ENCODE data around the gene WDR83.
A peak's percentile ranks its signal among the peaks of the same experiment; 100 is the strongest.
"Not testable (repeated sequence)": the region's sequence is repeated elsewhere in the genome, so short reads cannot be mapped to it uniquely, and the experiment has no call there.

The WDR83 gene

DNA sequence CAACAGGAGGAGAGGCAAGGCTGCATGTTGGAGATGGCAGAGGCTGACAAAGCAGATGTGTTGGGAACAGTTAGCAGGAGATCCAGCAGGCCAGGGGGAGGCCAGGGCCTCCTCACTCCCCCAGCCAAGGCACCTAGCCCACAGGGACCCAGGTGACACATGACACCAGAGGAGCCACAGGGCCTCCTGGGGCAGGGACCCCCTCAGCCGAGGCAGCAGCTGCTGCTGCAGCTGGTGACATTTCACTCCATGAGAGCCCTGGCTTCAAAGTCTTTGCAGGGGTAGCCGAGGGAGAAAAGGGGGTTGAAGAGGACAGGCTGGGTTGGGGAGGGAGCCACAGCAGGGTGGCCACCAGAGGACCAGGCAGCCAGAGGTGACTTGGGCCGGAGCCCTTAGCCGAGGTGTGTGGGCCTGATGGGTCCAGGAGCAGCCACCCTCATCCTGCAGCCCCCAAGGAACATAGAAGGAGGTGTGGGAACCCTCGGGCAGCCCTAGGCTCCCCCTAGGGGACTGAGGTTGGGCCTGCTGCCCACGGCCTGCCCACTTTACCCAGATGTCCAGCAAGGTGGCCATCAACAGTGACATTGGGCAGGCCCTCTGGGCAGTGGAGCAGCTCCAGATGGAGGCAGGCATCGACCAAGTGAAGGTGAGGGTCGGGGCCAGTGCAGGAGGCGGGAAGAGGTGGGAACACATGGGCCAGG lies 21.0 kb downstream of the WDR83 start, which contains the start of gene GNG14:
TSS of gene GNG14 (plus strand) at position 503 of the 701 bp plus-strand sequence. CDS start at position 554, 51 bp downstream.
- no peak for DNase-seq

DNA sequence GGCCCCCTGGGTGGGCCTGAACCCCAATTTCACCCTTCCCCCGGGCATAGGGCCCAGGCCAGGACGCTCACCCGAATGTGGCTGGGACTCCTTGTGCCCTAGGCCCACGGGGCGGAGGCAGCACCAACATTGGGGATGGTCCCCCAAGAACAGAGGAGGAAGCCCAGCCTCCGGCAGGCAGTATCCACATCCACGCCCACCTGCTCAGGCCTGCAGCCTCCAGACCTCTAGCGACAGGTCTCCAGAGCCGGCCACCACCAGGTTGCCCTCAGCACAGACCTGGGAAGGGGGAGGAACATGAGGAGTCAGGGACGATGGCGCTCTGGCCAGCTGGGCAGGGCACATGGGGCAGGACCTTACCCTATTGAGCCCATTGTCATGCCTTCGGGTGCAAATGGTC lies 22.4 kb downstream of the WDR83 start:
- no peak for DNase-seq

DNA sequence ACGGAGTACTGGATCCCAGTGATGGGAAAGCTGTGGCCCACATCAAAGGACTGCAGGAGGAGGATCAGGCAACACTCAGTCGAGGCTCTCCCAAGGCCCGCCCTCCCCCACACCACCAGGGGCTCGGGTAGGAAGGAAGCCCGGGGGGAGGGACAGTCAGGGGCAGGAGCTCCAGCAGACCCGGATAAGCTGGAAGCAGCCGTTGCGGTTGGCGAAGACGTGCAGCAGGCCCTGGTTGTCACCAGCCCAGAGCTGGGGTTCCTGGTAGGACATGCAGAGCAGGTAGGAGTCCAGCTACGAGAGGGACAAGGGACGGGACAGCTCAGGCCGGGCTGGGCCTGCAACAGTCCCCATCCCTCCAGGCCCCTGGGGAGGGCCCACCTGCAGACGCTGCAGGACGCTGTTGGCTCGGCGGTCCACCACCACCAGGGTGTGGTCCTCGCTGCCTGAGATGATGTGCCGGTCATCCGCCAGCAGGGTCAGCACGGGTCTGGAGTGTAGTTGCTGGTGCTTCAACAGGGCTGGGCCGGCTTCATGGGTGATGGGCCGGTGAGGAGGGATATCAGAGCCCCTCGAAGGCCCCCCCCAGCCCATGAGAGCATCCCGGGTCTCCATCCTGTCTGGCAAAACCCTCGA lies 23.1 kb downstream of the WDR83 start:
- DNase-seq = no peak

DNA sequence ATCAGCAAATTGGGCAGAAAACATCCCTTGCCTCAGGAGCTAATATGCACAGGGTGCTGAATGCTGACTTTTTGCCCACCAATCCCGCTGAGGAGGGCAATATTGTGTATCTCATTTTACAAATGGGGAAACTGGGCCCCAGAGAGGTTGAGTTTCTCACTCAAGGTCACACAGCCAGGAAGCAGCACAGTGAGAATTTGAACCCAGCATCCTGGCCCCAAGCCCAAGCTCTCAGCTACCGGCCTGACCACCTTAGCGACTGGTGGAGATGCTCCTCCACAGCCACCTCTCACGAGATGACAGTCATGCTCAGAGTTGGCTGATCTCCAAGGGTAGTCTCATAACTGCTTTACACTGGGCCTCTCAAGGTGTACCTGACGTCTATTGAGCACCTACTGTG lies 26.4 kb downstream of the WDR83 start:
- no peak for DNase-seq

DNA sequence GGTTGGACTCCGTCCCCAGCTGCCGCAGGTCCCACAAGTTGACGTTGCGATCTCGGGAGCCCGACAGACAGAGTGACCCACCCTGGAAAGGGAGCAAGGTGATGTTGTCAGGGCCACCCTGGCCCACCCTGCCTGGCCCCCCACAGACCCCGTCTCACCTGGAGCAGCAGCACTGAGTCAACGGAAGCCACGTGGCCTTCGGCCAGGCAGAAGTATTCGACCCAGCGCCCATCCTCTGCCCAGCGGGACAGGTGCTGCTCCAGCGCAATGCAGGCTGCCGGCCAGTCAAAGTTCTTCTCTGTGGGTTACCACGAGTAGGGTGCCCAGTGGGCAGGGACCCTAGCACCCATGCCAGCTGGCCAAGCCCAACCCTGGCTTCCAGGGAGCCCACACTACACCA lies 28.0 kb downstream of the WDR83 start:
- DNase-seq = no peak

DNA sequence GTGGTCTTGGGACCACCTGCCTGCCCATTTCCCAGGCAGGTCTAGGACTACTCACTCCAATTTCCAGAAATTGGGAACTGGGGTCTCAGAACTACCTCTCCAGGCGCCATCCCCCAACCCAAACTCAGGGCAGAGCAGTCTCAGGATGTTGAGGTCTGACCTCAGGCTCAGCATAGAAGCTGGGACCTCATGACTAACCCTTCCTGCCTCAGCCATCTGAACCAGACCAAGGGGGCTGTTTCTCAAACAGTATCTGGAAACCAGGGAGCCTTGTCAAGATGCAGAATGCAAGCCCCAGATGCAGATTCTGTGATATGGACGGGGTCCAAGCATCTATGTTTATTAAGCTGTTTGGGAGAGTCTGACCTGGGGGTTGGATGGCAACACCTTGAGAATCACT lies 28.5 kb downstream of the WDR83 start:
- no peak for DNase-seq

DNA sequence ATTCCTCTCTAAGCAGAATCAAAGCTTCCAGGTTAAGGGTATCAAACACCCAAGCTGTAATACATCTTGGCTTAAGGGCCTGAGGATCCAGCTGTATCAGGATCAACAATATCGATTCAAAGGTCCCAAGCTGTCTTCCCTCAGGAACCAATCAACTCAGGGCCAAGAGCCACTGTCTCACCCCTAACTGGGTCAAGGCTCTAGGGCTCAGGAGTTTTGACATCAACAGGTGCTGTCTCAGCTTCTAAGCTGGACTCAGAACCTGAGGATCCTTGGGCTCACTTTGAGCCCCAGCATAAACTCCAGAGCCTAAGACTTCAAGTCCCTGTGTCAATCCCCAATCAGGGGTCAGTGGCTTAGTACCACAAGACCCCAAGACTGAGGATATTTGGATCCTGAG lies 28.9 kb downstream of the WDR83 start:
- DNase-seq = no peak

DNA sequence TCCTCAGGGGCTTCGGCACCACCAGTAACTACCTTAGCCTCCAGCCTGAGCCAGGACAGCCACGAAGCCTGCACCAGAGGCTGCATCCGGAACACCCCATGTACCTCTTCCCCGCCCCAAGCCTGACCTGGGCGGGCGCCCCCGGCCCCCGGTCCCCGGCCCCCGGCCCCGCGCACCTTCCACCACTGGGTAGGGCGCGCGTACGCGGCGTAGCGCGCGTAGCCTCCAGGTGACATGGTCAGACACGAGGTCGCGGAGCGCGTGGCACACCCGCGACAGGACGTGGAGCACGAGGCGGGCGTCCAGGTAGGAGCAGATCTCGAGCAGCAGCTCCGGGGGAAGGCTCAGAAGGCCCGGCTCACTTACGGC lies 29.4 kb downstream of the WDR83 start:
- DNase-seq = no peak

DNA sequence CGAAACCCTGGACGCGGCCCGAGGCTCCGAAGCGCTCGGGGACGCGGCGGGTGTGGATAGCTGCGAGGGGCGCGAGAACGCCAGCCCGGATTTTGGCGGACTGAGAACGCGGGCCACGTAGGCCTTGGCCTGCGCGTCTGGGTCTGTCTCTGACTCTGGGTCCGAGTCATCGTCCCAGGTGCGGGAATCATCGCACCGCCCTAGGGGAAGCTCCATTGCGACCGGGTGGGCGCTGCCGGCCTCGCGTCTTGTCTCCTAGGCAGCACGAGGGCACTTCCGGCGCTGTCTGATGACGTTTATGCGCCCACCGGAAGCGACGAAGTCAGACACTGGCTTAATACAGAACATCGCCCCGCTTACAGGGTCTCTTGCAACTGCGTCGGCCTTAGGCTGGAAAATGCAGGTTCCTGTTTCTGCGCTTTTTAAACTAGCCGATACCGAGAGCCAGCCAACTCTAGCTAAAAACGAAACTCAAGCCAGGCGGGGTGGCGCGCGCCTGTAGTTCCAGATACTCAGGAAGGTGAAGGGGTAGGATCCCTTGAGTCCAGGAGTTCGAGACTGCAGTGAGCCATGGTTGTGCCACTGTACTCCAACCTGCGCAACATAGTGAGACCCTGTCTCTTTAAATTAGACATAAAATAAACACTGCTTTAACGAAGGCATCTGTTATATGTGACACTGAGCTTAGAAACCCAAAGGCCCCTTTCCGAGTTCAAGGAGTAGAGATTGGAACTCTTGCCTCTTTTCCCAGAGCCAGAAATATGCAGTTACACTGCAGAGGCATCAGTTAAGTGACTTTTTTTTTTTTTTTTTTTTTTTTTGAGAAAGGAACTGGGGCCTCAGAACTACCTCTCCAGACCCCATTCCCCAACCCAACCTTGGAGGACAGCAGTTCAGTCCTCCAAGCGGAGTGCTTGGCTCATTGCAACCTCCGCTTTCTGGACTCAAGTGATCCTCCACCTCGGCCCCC lies 30.0 kb downstream of the WDR83 start, which contains the start of gene FBXW9:
TSS of gene FBXW9 (minus strand) at position 266 of the 970 bp plus-strand sequence. CDS start at position 216, 50 bp downstream.
- peak; percentile 69 to 84 for DNase-seq

DNA sequence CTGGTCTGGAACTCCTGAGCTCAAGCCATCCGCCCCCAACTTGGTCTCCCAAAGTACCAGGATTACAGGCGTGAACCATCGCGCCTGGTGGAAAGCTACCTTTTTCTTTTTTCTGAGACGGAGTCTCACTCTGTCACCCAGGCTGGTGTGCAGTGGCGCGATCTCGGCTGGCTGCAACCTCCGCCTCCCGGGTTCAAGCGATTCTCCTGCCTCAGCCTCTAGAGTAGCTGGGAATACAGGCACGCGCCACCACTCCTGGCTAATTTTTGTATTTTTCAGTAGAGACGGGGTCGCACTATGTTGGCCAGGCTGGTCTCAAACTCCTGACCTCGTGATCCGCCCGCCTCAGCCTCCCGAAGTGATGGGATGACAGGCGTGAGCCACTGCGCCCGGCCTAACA lies 30.8 kb downstream of the WDR83 start:
- not testable (repeated sequence) for DNase-seq

DNA sequence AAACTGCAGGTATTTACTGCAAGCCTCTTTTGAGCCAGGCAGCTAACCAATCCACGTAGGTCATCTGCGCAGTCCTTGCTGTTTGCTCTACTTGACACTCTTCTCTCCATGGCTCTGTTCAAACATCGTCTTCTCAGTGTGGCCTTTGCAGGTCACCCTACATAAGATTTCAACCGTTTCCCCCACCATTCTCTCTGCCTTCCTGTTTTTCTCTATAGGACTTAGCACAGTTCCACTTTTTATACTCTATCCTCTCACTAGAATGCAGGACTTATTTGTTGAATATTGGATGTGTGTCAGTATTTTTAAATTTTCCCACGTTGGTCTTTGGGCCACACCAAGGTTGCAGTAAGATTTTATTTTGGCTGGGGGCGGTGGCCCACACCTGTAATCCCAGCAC lies 31.5 kb downstream of the WDR83 start:
- no peak for DNase-seq

DNA sequence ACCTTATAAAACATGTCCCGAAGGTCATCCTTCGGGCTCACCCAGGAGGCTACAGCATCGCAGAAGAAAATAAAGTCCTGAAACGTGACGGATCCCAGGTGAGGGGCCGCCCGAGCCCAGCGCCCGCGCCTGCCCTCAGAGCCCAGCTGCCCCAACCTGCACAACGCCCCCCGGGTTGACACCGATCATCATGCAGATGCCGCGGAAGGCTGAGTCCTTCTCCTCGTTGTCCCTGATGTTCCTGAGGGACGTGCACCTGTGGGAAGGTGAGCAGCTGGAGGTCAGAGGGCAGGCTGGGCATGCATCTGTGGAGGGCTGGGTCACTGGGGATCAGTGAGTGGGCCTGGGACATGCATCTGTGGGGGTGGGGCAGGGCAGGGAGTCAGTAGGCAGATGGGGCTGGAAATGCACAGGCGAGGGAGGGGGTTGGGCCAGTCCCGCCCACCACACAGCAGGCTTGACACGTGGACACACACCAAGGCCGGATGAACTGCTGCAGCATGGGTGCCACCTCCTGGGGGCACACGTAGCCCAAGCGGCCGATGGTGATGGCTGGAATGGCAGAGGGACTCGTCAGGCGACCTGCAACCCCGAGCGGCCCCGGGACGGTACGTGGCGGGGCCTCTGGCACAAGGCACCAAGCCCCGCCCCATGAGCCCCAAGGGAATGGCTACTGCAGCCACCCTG lies 35.1 kb downstream of the WDR83 start:
- no peak for DNase-seq

DNA sequence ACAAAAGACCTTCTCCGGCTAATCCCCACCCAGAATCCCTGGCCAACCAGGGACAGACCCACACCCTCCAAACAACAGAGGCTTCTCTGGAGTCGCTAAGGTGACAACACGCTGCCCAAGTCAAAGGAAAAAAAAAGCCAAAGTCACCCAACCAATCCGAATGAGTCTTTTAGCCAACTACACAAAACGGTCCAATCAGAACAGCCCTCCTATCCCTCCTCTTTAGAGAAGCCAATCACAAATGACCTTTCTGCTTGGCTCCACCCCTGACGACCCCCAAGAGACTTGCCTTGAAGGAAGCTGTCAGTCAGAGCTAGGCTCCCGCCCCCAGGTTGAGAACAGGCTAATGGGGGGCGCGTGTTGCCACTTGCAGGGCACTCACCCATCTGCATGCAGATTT lies 36.4 kb downstream of the WDR83 start:
- DNase-seq = peak in 1 of 2 experiments; percentile 44

DNA sequence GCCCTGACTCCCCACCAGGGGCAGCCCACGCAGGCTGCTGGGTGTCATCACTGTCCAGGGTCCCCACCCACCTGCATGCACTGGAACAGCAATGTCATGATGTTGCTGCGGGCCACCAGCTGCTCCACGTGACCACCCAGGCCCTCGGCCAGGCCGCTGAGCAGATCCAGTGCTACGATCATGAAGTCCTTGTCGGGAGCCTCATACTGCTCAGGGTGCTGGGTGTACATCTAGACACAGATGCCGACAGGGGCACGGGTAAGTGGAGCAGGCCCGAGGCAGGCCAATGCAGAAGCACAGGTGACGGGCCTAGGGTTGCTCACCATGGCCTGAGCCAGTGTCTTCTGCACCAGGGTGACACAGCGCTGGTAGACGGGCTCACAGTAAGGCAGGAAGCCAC lies 38.6 kb downstream of the WDR83 start:
- DNase-seq = no peak

DNA sequence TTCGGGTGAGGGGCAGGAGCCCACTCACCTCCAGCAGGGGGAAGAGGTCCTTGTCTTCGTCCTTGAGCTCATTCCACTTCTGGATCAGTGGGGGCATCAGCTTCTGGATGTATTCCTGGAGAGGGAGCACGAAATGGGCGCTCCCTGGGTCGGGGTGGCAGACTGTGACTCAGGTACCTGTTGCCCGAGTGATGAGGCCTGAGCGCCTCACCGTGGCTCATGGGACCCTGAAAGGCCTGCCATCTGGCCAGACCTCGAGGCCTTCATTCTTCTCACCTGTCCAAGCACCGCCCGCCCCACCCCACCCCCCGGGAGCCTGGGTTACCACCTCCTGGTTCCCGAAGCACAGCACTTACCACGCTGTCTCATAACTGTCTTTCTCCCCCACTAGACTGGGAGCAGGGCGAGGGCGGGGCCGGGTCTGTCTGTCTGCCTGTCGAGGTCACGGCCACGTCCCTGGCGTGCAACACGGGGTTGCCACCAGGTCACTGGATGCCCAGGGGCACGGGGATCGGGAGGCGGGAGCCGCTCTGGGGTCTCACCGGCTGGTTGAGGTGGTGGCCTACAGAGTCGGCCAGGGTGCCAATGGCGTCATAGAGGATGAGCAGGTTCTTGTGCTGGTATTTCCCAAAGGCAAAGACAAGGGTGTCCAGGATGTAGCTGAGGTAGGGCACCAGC lies 39.2 kb downstream of the WDR83 start:
- no peak for DNase-seq

DNA sequence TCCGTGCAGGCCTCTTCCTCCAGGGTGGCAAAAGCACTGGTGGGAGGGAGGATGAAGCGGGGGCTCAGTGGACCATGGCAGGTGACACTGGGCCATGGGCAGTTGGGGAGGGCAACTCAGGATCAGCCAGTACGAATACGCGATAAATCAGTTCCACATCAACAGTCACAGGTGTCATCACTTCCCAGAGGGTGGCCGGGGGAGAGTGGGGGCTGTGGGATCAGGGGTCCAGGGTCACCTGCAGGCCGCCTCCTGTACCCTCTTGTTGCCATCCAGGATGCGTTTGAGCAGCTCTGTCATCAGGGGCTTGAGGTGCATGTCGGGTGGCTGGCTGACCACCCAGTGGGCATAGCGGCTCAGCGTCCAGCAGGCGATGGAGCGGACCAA lies 39.7 kb downstream of the WDR83 start:
- no peak for DNase-seq

DNA sequence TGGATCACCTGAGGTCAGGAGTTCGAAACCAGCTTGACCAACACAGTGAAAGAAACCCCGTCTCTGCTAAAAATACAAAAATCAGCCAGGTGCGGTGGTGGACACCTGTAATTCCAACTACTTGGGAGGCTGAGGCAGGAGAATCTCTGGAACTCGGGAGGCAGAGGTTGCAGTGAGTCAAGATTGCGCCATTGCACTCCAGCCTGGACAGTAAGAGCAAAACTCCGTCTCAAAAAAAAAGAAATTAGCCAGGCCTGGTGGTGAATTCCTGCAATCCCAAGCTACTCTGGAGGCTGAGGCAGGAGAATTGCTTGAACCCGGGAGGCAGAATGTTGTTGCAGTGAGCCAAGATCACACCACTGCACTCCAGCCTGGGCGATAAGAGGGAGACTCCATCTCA lies 42.0 kb downstream of the WDR83 start:
- DNase-seq = no peak

DNA sequence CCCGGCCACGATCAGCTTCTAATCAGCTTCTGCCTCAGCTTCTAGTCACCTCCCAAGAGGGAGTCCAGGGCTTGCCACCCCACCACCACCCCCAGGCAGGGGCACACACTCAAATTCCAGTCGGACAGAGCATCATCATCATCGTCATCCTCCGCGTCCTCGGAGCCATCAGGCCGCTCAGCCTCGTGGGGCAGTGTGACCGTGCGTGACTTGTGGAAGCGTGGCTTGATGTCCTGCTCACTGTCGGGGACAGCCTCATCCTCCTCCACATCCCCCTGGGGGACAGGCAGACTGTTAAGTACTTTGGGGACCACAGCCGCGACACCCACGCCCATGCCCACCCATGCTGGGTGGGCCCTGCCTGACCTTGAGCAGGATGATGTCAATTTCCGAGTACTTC lies 44.6 kb downstream of the WDR83 start:
- no peak for DNase-seq

DNA sequence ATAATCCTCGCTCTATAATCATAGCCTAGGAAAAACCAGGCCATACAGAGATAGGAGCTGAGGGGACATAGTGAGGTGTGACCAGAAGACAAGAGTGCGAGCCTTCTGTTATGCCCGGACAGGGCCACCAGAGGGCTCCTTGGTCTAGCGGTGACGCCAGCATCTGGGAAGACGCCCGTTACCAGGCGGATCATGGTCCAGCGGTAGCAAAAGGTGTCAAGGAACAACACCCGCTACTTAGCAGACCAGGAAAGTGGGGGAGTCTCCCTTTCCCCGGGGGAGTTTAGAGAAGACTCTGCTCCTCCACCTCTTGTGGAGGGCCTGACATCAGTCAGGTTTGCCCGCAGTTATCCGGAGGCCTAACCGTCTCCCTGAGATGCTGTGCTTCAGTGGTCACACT lies 45.5 kb downstream of the WDR83 start:
- DNase-seq = not testable (repeated sequence)

DNA sequence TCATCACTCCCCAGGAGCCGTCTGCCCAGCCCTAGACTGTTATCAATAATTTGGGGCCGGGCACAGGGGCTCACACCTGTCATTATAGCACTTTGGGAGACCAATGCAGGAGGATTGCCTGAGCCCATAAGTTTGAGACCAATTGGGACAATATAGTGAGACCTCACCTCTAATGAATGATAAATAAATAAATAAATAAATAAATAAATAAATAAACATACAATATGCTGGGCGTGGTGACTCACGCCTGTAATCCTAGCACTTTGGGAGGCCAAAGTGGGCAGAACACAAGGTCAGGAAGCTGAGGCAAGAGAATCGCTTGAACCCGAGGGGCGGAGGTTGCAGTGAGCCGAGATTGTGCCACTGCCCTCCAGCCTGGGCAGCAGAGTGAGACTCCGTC lies 46.7 kb downstream of the WDR83 start:
- not testable (repeated sequence) for DNase-seq

DNA sequence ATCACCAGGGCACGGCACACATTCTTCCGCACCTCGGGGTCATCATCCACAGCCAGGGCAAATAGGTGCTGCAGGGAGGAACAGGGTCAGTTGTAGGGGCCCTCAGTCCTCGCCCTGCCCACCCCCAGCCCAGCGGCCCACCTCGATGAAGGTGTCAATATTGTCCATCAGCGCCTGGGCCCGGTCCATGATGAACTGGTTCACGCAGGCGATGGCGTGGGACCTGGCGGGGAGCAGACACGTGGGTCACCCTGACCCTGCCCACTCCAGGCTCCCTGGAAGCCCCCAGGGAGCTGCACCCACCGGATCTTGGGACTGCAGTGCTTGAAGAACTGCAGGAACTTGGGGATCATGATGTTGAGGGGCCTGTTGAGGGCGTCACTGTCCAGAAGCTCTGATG lies 48.5 kb downstream of the WDR83 start:
- DNase-seq = no peak

DNA sequence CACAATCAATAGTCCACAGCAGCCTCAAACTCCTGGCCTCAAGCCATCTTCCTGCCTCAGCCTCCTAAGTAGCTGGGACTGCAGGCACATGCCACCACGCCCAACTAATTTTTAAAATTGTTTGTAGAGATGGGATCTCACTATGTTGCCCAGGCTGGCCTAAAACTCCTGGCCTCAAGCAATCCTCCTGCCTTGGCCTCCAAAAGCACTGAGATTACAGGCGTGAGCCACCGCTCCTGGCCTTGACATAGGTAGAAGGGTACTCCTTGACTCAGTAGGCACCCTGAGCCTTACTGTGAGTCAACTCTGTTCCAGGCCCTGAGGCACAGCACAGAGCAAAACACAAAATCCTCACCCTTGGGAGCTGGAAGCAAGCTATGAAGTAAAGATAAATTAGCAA lies 49.3 kb downstream of the WDR83 start:
- DNase-seq = no peak
